Measurements from ENCODE around the gene GNPTG. TPM values are rescaled to one million over a fixed set of nuclear protein-coding genes. Genes with fewer than 3 reads are reported as not detected.

The GNPTG gene
- total RNA-seq, 4 donors from 2014 or later: 20.6 to 37.5 (median 30.2) TPM

DNA sequence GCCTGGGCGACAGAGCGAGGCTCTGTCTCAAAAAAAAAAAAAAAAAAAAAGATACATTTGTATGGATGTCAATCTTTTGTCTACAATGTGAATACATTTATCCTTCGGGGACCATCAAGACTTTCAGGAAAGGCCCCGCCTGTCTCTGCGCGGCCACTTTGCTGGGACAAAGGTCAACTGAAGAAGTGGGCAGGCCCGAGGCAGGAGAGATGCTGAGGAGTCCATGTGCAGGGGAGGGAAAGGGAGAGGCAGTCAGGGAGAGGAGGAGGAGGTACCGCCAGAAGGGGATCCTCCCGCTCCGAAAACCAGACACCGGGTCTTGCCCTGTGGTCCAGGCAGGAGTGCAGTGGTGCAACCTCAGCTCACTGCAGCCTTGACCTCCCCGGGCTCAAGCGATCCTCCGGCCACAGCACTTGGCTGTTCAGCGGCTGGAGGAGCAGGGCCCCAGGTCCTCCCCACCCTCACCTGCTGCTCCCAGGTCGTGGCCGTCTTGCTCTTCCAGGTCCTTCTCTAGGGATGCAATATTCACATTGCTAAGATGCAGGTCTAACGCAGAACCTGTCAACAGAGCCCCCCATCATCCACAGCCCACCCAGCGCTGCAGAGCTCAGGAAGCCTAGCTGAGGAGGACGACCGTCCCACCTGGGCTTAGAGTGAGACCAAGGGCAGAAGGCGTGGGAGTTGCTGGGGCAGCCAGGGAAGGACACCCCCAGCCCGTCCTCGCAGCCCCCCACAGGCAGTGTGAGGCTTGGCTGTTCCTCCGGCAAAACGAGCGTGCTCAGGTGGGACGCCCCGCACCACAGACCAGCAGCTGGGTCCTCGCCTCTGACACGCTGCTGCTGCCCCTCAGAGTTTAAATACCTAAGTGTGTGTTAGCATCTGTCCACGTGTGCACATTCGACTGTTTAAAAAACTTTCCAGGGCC lies 19.6 kb downstream of the GNPTG start:
- ATAC-seq (no peak), DNase-seq (no peak)
- peaks cover 0 to 25% of the 10 kb centered on the region in 2 donors for H3K36me3 ChIP-seq
- no peak overlapping the region for H3K4me3 ChIP-seq
- TF ChIP-seq, protein P1, sequence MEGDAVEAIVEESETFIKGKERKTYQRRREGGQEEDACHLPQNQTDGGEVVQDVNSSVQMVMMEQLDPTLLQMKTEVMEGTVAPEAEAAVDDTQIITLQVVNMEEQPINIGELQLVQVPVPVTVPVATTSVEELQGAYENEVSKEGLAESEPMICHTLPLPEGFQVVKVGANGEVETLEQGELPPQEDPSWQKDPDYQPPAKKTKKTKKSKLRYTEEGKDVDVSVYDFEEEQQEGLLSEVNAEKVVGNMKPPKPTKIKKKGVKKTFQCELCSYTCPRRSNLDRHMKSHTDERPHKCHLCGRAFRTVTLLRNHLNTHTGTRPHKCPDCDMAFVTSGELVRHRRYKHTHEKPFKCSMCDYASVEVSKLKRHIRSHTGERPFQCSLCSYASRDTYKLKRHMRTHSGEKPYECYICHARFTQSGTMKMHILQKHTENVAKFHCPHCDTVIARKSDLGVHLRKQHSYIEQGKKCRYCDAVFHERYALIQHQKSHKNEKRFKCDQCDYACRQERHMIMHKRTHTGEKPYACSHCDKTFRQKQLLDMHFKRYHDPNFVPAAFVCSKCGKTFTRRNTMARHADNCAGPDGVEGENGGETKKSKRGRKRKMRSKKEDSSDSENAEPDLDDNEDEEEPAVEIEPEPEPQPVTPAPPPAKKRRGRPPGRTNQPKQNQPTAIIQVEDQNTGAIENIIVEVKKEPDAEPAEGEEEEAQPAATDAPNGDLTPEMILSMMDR (IDR thresholded peaks at IDR 0.05 in 4 of 5, conservative IDR thresholded peaks at IDR 0.05 in 1 of 5): no peak
- TF ChIP-seq POLR2A (IDR thresholded peaks at IDR 0.05): no peak
- H3K4me1 ChIP-seq: no peaks in the 10 kb centered on the region
- no peak overlapping the region for H3K27ac ChIP-seq
- in situ Hi-C loops (cut with MboI; ENCODE audit: low sequenced_read_pairs in 4 of 4): no loop called here
- intact Hi-C loops (cut with DNase I; ENCODE audit: low total_unique reads): no loop called here
- H3K27me3 ChIP-seq: no peaks in the 10 kb centered on the region
- H3K9me3 ChIP-seq: no peaks in the 10 kb centered on the region

DNA sequence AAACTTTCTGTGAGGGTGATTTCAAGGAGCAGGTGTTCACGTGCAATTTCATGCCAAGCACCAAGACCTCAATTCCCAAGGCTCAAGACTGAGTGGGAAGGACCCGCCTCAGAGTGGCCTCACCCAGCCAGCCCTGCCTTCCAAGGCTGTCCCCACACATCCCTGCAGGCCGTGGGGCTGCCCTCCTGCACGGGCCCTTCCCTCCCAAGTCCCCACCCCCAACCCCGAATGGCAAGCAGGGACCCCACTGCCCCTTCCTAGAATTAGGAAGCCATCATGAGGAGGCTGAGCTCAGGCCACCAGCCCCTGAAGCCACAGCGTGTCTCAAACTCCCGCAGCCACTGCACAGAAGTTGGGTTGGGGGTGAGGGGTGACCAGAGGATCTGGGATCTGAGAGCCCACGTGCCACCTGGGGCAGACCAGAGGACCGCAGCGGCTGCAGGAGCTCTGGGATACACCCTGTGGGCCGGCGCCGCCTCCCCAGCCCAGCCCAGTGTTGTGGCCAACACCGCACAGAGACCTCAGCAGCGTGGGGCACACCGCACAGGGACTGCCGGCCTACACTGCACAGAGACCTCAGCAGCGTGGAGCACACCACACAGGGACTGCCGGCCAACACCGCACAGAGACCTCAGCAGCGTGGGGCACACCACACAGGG lies 20.7 kb downstream of the GNPTG start:
- in situ Hi-C loops (cut with MboI; ENCODE audit: low sequenced_read_pairs in 4 of 4): no loop called here
- TF ChIP-seq, protein P1 (IDR thresholded peaks at IDR 0.05 in 4 of 5, conservative IDR thresholded peaks at IDR 0.05 in 1 of 5): no peak
- TF ChIP-seq POLR2A (IDR thresholded peaks at IDR 0.05): no peak
- no peak for ATAC-seq
- Histone ChIP-seq H3K27ac (no peak overlapping the region), H3K4me1 (peaks cover 0 to 4% of the 10 kb centered on the region in 2 donors), H3K36me3 (peaks cover 0 to 16% of the 10 kb centered on the region in 2 donors), H3K9me3 (no peaks in the 10 kb centered on the region), H3K27me3 (no peaks in the 10 kb centered on the region), H3K4me3 (no peak overlapping the region)
- DNase-seq: no peak
- intact Hi-C loops (cut with DNase I; ENCODE audit: low total_unique reads): no loop called here

DNA sequence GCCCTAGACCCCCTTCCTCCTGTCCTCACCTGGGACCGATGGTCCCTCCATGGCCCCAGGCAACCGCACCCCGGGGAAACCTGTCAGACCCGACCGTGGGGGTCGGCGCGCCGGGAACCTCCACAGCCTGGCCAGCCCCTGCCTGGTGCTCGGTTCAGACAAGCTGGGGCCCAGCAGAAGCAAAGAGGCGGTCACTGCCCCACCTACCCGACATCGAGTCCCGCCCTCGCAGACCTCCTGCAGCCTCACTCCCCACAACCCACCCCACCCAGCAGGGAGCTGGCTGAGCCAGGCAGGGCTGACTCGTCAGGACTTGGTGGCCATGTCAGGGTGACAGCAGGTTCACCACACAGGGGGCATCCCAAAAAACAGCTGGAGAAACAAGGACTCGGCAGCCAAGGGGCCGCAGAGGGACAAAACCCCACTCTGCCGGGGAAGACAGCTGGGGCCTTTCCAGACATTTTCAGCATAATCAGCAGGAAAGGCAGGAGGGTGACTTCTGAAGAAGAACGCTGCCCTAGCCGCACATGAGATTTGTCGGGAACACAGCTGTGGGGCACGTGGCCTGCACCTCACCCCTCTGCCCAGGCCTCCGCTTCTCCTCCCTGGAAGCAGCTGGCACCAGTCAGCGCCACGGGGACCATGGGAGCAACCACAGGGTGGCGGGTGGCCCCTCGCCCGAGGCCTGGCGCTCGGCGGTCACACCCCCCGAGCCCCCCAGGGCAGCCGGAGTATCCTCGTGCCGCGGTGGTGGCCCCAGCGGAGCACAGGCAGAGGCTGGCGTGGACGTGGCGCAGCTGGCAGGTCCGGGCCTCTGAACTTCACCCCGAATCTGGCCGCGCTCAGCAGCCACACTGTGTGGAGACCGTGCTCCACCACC lies 22.9 kb downstream of the GNPTG start:
- no peak for DNase-seq
- in situ Hi-C loops (cut with MboI; ENCODE audit: low sequenced_read_pairs in 4 of 4): no loop called here
- TF ChIP-seq, protein P1 (IDR thresholded peaks at IDR 0.05 in 4 of 5, conservative IDR thresholded peaks at IDR 0.05 in 1 of 5): no peak
- no peak for TF ChIP-seq POLR2A (IDR thresholded peaks at IDR 0.05)
- peak overlapping the region in 1 of 4 donors; percentile 16 for H3K27ac ChIP-seq
- intact Hi-C loops (cut with DNase I; ENCODE audit: low total_unique reads): no loop called here
- H3K4me1 ChIP-seq: peaks cover 10 to 17% of the 10 kb centered on the region in 2 donors
- H3K4me3 ChIP-seq: no peak overlapping the region
- no peaks in the 10 kb centered on the region for H3K27me3 ChIP-seq
- peaks cover 0 to 9% of the 10 kb centered on the region in 2 donors for H3K36me3 ChIP-seq
- H3K9me3 ChIP-seq: no peaks in the 10 kb centered on the region
- no peak for ATAC-seq

DNA sequence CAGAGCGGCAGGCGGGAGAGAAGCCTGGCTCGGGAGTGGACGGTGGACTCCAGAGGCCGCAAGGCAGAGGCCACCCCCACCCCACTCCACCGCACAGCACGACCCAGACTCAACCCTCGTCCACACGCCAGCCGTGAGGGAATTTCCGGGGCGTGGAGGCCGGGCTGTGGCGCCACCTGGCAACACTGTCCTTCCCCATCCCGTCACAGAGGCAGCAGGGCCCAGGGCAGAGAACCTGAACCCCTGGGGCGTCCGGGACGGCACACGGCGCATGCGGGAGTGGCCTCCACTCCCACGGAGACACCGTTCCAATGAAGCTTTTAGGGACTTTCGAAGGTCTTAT lies 23.5 kb downstream of the GNPTG start:
- in situ Hi-C loops (cut with MboI; ENCODE audit: low sequenced_read_pairs in 4 of 4) (no loop called here), intact Hi-C loops (cut with DNase I; ENCODE audit: low total_unique reads) (no loop called here)
- DNase-seq (no peak), ATAC-seq (no peak)
- Histone ChIP-seq H3K9me3 (no peaks in the 10 kb centered on the region), H3K27me3 (no peaks in the 10 kb centered on the region), H3K4me3 (no peak overlapping the region), H3K4me1 (peaks cover 10 to 20% of the 10 kb centered on the region in 2 donors), H3K27ac (peak overlapping the region in 1 of 4 donors; percentile 16), H3K36me3 (peaks cover 0 to 3% of the 10 kb centered on the region in 2 donors)
- TF ChIP-seq, protein P1 (IDR thresholded peaks at IDR 0.05 in 4 of 5, conservative IDR thresholded peaks at IDR 0.05 in 1 of 5): no peak
- TF ChIP-seq POLR2A (IDR thresholded peaks at IDR 0.05): no peak

Data from gastrocnemius medialis (tissue), 4 donors.